HG03432 (cell line): Measurements from ENCODE around the gene CACNA2D3.
"Not testable (repeated sequence)": the region's sequence is repeated elsewhere in the genome, so short reads cannot be mapped to it uniquely, and the experiment has no call there.

Experiments
- ATAC-seq: cut with Tn5 transposase; IDR thresholded peaks from one replicate; pipeline ENCODE4 v1.9.1; 2021; ENCODE audit warnings: mild to moderate bottlenecking, moderate library complexity; ENCODE audit not compliant: unreplicated experiment

CACNA2D3 gene

GRCh38 chr3:55089211-55089610, 966.9 kb downstream of the CACNA2D3 start:
- no peak for ATAC-seq

- ATAC-seq: no peak
Observed at GRCh38 chr3:55090291-55090690, 967.9 kb downstream of the CACNA2D3 start.

GRCh38 chr3:55090746-55091145, 968.4 kb downstream of the CACNA2D3 start:
- ATAC-seq: no peak

GRCh38 chr3:55091381-55092225, 969.3 kb downstream of the CACNA2D3 start:
- ATAC-seq: no peak

GRCh38 chr3:55094676-55095075, 972.3 kb downstream of the CACNA2D3 start:
- no peak for ATAC-seq

- ATAC-seq: no peak
Observed at GRCh38 chr3:55097441-55097840, 975.1 kb downstream of the CACNA2D3 start.

- ATAC-seq: no peak
Observed at GRCh38 chr3:55105647-55106046, 983.3 kb downstream of the CACNA2D3 start.

GRCh38 chr3:55107187-55107586, 984.8 kb downstream of the CACNA2D3 start:
- ATAC-seq: no peak

GRCh38 chr3:55111906-55112305, 989.6 kb downstream of the CACNA2D3 start:
- ATAC-seq: not testable (repeated sequence)

- ATAC-seq: no peak
Observed at GRCh38 chr3:55118451-55118850, 996.1 kb downstream of the CACNA2D3 start.

GRCh38 chr3:55119268-55119667, 996.9 kb downstream of the CACNA2D3 start:
- no peak for ATAC-seq

- no peak for ATAC-seq
Observed at GRCh38 chr3:55122312-55122711, 1000.0 kb downstream of the CACNA2D3 start.
